ENCODE results near the gene IL21R.

IL21R gene

DNA sequence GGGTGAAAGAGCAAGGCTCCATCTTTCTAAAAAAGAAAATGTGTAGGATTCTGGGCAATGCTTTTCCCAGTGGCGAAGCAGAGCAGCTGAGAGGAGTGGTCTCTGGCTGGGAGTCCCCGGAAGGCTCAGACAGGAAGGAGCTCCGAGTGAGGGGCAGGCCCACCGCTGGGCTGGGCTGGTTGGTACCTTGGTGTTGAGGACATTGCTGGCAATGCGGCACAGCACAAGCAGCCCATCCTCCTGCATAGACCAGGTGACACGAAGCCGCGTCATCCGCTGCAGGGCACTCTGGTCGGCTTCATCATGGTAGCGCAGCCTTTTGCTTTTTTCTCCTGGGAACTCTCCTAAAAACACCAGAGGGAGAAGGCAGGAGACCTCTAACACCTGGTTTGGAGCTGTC is 83.8 kb downstream of the IL21R start:
- TF ChIP-seq ZNF510 (tag by site-specific recombination; IDR thresholded peaks at IDR 0.05; ENCODE audit: insufficient replicate concordance) (no peak), IKZF3 (tag by site-specific recombination; IDR thresholded peaks at IDR 0.05) (no peak)
- peaks cover 3 to 100% of the 10 kb centered on the region in 2 experiments; a peak in 2 of 3 replicates for H3K36me3 ChIP-seq (ENCODE audit: control insufficient read depth in 2 of 2, insufficient read depth in 1 of 2, low read length in 2 of 2)
- ChIA-PET CTCF (no interaction called here), POLR2A (no interaction called here)
- H3K27ac ChIP-seq (ENCODE audit: extremely low read depth, low read depth, low read length): no peak overlapping the region
- H3K4me3 ChIP-seq (ENCODE audit: low read depth, low read length): no peak overlapping the region
- H3K9me3 ChIP-seq (ENCODE audit: control insufficient read depth, insufficient read depth, low read depth, low read length): no peaks in the 10 kb centered on the region
- H3K4me1 ChIP-seq (ENCODE audit: control insufficient read depth, insufficient read depth, low read length): no peaks in the 10 kb centered on the region

DNA sequence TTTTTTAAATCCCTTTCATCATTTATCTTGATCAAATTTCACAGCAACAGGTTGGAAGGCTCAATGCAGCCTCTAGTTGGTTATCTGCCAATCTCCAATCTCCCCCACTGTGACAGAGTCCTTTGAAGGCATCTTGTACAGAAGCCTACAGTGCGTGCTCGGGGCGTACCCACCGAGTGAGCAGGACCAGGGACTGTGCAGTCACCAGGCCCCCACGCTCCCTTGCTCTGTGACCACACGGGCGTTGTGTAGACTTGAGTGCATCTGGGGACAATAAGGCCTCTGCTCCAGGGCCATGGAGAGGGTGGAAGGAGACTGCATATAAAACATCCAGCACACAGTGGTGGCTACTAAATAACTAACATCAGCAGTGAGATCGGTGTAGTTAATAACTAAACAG is 84.4 kb downstream of the IL21R start:
- ChIA-PET POLR2A (no interaction called here), CTCF (no interaction called here)
- Histone ChIP-seq H3K4me1 (ENCODE audit: control insufficient read depth, insufficient read depth, low read length) (no peaks in the 10 kb centered on the region), H3K27ac (ENCODE audit: extremely low read depth, low read depth, low read length) (no peak overlapping the region), H3K36me3 (ENCODE audit: control insufficient read depth in 2 of 2, insufficient read depth in 1 of 2, low read length in 2 of 2) (peaks cover 3 to 100% of the 10 kb centered on the region in 2 experiments; a peak in 2 of 3 replicates), H3K9me3 (ENCODE audit: control insufficient read depth, insufficient read depth, low read depth, low read length) (no peaks in the 10 kb centered on the region), H3K4me3 (ENCODE audit: low read depth, low read length) (no peak overlapping the region)
- TF ChIP-seq, protein P1, sequence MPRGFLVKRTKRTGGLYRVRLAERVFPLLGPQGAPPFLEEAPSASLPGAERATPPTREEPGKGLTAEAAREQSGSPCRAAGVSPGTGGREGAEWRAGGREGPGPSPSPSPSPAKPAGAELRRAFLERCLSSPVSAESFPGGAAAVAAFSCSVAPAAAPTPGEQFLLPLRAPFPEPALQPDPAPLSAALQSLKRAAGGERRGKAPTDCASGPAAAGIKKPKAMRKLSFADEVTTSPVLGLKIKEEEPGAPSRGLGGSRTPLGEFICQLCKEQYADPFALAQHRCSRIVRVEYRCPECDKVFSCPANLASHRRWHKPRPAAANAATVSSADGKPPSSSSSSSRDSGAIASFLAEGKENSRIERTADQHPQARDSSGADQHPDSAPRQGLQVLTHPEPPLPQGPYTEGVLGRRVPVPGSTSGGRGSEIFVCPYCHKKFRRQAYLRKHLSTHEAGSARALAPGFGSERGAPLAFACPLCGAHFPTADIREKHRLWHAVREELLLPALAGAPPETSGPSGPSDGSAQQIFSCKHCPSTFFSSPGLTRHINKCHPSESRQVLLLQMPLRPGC (tag by site-specific recombination; IDR thresholded peaks at IDR 0.05): no peak
- TF ChIP-seq, protein P2, sequence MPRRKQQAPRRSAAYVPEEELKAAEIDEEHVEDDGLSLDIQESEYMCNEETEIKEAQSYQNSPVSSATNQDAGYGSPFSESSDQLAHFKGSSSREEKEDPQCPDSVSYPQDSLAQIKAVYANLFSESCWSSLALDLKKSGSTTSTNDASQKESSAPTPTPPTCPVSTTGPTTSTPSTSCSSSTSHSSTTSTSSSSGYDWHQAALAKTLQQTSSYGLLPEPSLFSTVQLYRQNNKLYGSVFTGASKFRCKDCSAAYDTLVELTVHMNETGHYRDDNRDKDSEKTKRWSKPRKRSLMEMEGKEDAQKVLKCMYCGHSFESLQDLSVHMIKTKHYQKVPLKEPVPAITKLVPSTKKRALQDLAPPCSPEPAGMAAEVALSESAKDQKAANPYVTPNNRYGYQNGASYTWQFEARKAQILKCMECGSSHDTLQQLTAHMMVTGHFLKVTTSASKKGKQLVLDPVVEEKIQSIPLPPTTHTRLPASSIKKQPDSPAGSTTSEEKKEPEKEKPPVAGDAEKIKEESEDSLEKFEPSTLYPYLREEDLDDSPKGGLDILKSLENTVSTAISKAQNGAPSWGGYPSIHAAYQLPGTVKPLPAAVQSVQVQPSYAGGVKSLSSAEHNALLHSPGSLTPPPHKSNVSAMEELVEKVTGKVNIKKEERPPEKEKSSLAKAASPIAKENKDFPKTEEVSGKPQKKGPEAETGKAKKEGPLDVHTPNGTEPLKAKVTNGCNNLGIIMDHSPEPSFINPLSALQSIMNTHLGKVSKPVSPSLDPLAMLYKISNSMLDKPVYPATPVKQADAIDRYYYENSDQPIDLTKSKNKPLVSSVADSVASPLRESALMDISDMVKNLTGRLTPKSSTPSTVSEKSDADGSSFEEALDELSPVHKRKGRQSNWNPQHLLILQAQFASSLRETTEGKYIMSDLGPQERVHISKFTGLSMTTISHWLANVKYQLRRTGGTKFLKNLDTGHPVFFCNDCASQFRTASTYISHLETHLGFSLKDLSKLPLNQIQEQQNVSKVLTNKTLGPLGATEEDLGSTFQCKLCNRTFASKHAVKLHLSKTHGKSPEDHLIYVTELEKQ (tag by site-specific recombination; IDR thresholded peaks at IDR 0.05; ENCODE audit: borderline replicate concordance): no peak
- TF ChIP-seq SCRT2 (tag by site-specific recombination; IDR thresholded peaks at IDR 0.05): peak; percentile 55

DNA sequence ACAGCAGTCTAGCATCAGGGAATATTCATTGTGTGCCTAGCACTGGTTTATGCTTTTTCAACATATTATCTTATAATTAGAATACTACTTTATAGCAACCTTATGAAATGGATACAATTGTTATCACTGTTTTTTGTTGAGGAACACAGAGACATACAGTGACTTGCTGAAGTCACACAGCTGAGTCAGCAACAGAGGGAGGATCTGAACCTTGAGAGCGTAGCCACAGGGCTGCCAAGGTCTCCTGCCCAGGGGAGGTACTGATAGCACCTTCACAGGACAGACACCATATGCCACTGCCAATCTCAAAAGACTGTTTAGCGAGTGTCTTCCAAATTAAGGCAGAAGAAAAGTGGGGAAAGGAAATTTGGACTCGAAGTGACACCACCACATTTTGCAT is 84.8 kb downstream of the IL21R start:
- no peaks in the 10 kb centered on the region for H3K4me1 ChIP-seq (ENCODE audit: control insufficient read depth, insufficient read depth, low read length)
- peaks cover 6 to 100% of the 10 kb centered on the region in 2 experiments; a peak in 2 of 3 replicates for H3K36me3 ChIP-seq (ENCODE audit: control insufficient read depth in 2 of 2, insufficient read depth in 1 of 2, low read length in 2 of 2)
- ChIA-PET POLR2A (no interaction called here), CTCF (no interaction called here)
- H3K4me3 ChIP-seq (ENCODE audit: low read depth, low read length): no peak overlapping the region
- no peaks in the 10 kb centered on the region for H3K9me3 ChIP-seq (ENCODE audit: control insufficient read depth, insufficient read depth, low read depth, low read length)
- TF ChIP-seq ZNF677 (tag by site-specific recombination; IDR thresholded peaks at IDR 0.05) (no peak), ZNF146 (tag by site-specific recombination; IDR thresholded peaks at IDR 0.05) (no peak), KLF7 (tag by site-specific recombination; IDR thresholded peaks at IDR 0.05; ENCODE audit: borderline replicate concordance) (no peak)
- TF ChIP-seq, protein P3, sequence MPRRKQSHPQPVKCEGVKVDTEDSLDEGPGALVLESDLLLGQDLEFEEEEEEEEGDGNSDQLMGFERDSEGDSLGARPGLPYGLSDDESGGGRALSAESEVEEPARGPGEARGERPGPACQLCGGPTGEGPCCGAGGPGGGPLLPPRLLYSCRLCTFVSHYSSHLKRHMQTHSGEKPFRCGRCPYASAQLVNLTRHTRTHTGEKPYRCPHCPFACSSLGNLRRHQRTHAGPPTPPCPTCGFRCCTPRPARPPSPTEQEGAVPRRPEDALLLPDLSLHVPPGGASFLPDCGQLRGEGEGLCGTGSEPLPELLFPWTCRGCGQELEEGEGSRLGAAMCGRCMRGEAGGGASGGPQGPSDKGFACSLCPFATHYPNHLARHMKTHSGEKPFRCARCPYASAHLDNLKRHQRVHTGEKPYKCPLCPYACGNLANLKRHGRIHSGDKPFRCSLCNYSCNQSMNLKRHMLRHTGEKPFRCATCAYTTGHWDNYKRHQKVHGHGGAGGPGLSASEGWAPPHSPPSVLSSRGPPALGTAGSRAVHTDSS (tag by site-specific recombination; IDR thresholded peaks at IDR 0.05): no peak
- TF ChIP-seq, protein P4, sequence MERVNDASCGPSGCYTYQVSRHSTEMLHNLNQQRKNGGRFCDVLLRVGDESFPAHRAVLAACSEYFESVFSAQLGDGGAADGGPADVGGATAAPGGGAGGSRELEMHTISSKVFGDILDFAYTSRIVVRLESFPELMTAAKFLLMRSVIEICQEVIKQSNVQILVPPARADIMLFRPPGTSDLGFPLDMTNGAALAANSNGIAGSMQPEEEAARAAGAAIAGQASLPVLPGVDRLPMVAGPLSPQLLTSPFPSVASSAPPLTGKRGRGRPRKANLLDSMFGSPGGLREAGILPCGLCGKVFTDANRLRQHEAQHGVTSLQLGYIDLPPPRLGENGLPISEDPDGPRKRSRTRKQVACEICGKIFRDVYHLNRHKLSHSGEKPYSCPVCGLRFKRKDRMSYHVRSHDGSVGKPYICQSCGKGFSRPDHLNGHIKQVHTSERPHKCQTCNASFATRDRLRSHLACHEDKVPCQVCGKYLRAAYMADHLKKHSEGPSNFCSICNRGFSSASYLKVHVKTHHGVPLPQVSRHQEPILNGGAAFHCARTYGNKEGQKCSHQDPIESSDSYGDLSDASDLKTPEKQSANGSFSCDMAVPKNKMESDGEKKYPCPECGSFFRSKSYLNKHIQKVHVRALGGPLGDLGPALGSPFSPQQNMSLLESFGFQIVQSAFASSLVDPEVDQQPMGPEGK (tag by site-specific recombination; IDR thresholded peaks at IDR 0.05): no peak
- TF ChIP-seq, protein P5, sequence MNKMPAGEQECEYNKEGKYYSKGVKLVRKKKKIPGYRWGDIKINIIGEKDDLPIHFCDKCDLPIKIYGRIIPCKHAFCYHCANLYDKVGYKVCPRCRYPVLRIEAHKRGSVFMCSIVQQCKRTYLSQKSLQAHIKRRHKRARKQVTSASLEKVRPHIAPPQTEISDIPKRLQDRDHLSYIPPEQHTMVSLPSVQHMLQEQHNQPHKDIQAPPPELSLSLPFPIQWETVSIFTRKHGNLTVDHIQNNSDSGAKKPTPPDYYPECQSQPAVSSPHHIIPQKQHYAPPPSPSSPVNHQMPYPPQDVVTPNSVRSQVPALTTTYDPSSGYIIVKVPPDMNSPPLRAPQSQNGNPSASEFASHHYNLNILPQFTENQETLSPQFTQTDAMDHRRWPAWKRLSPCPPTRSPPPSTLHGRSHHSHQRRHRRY (tag by site-specific recombination; IDR thresholded peaks at IDR 0.05): no peak
- H3K27ac ChIP-seq (ENCODE audit: extremely low read depth, low read depth, low read length): no peak overlapping the region

All from HEK293 (cell line).